Muscle layer of colon (tissue), 2 donors: ENCODE data around the gene LAMA3.
"Not testable (repeated sequence)": the region's sequence is repeated elsewhere in the genome, so short reads cannot be mapped to it uniquely, and the experiment has no call there.

Experiments used
- H3K27ac ChIP-seq: one replicate; pipeline ENCODE4 v1.7.0; 2013; ENCODE audit warnings: low read depth, mild to moderate bottlenecking, low read length, moderate library complexity
- H3K27me3 ChIP-seq, 2 donors: one replicate each; pipeline ENCODE4 v1.7.0; 2013; ENCODE audit warnings: low read length in 2 of 2, mild to moderate bottlenecking in 2 of 2; ENCODE audit not compliant: insufficient read depth in 2 of 2, control insufficient read depth in 1 of 2
- H3K36me3 ChIP-seq: one replicate; pipeline ENCODE4 v1.7.0; 2013; ENCODE audit warnings: mild to moderate bottlenecking, low read length; ENCODE audit not compliant: insufficient read depth
- H3K4me1 ChIP-seq: one replicate; pipeline ENCODE4 v1.7.0; 2013; ENCODE audit warnings: mild to moderate bottlenecking, low read length; ENCODE audit not compliant: insufficient read depth
- H3K4me3 ChIP-seq, 2 donors: one replicate each; pipeline ENCODE4 v1.7.0; 2013; ENCODE audit warnings: low read length in 2 of 2, low read depth in 1 of 2, mild to moderate bottlenecking in 1 of 2, moderate library complexity in 1 of 2
- H3K9ac ChIP-seq: one replicate; pipeline ENCODE4 v1.7.0; 2013; ENCODE audit warnings: low read length
- H3K9me3 ChIP-seq: one replicate; pipeline ENCODE4 v1.7.0; 2013; ENCODE audit warnings: mild to moderate bottlenecking, low read length
- donor health status: abdominal sarcoma.
- donor health status: Adenocarcinoma of cecum.

Gene LAMA3

GRCh38 chr18:23722646-23723045 lies 33.4 kb downstream of the LAMA3 start:
- H3K9me3 ChIP-seq: no peaks in the 10 kb centered on the region

GRCh38 chr18:23723121-23723520 lies 33.9 kb downstream of the LAMA3 start:
- Histone ChIP-seq H3K36me3 (no peaks in the 10 kb centered on the region), H3K4me3 (no peak overlapping the region), H3K9ac (no peak overlapping the region), H3K4me1 (peaks cover 11% of the 10 kb centered on the region), H3K9me3 (no peaks in the 10 kb centered on the region), H3K27me3 (no peaks in the 10 kb centered on the region), H3K27ac (no peak overlapping the region)

More at GRCh38 chr18:23722646-23723045, 33.4 kb downstream of the LAMA3 start:
- no peak overlapping the region for H3K9ac ChIP-seq
- H3K36me3 ChIP-seq: no peaks in the 10 kb centered on the region
- H3K4me3 ChIP-seq: no peak overlapping the region
- no peak overlapping the region for H3K27ac ChIP-seq
- peaks cover 11% of the 10 kb centered on the region for H3K4me1 ChIP-seq
- H3K27me3 ChIP-seq: no peaks in the 10 kb centered on the region

GRCh38 chr18:23724681-23725080 lies 35.4 kb downstream of the LAMA3 start:
- no peak overlapping the region for H3K4me3 ChIP-seq

GRCh38 chr18:23725351-23725750 lies 36.1 kb downstream of the LAMA3 start:
- H3K27me3 ChIP-seq: no peaks in the 10 kb centered on the region
- peaks cover 11% of the 10 kb centered on the region for H3K4me1 ChIP-seq
- no peak overlapping the region for H3K9ac ChIP-seq
- no peak overlapping the region for H3K27ac ChIP-seq
- no peaks in the 10 kb centered on the region for H3K36me3 ChIP-seq
- H3K4me3 ChIP-seq: no peak overlapping the region
- no peaks in the 10 kb centered on the region for H3K9me3 ChIP-seq

More at GRCh38 chr18:23724681-23725080, 35.4 kb downstream of the LAMA3 start:
- no peaks in the 10 kb centered on the region for H3K9me3 ChIP-seq
- H3K4me1 ChIP-seq: peaks cover 11% of the 10 kb centered on the region
- no peaks in the 10 kb centered on the region for H3K36me3 ChIP-seq
- no peak overlapping the region for H3K9ac ChIP-seq
- no peaks in the 10 kb centered on the region for H3K27me3 ChIP-seq
- no peak overlapping the region for H3K27ac ChIP-seq

- Histone ChIP-seq H3K4me3 (no peak overlapping the region), H3K9ac (no peak overlapping the region), H3K27me3 (no peaks in the 10 kb centered on the region), H3K4me1 (peaks cover 11% of the 10 kb centered on the region), H3K27ac (no peak overlapping the region), H3K36me3 (no peaks in the 10 kb centered on the region), H3K9me3 (no peaks in the 10 kb centered on the region)
Measured at GRCh38 chr18:23725827-23726661, 36.8 kb downstream of the LAMA3 start.

- Histone ChIP-seq H3K9me3 (no peaks in the 10 kb centered on the region), H3K27me3 (no peaks in the 10 kb centered on the region), H3K36me3 (no peaks in the 10 kb centered on the region), H3K27ac (no peak overlapping the region), H3K4me1 (peaks cover under 1% of the 10 kb centered on the region), H3K4me3 (no peak overlapping the region), H3K9ac (no peak overlapping the region)
Measured at GRCh38 chr18:23727707-23728493, 38.6 kb downstream of the LAMA3 start.

GRCh38 chr18:23730857-23731256 lies 41.6 kb downstream of the LAMA3 start:
- Histone ChIP-seq H3K4me1 (no peaks in the 10 kb centered on the region), H3K9me3 (no peaks in the 10 kb centered on the region), H3K9ac (no peak overlapping the region), H3K27me3 (no peaks in the 10 kb centered on the region), H3K27ac (no peak overlapping the region), H3K4me3 (no peak overlapping the region), H3K36me3 (no peaks in the 10 kb centered on the region)

- H3K4me1 ChIP-seq: no peaks in the 10 kb centered on the region
- H3K4me3 ChIP-seq: no peak overlapping the region
- no peak overlapping the region for H3K9ac ChIP-seq
- no peaks in the 10 kb centered on the region for H3K36me3 ChIP-seq
- no peaks in the 10 kb centered on the region for H3K27me3 ChIP-seq
- no peak overlapping the region for H3K27ac ChIP-seq
- no peaks in the 10 kb centered on the region for H3K9me3 ChIP-seq
Measured at GRCh38 chr18:23731861-23732260, 42.6 kb downstream of the LAMA3 start.

- Histone ChIP-seq H3K27ac (no peak overlapping the region), H3K4me3 (no peak overlapping the region), H3K27me3 (no peaks in the 10 kb centered on the region), H3K36me3 (no peaks in the 10 kb centered on the region), H3K4me1 (no peaks in the 10 kb centered on the region), H3K9me3 (no peaks in the 10 kb centered on the region), H3K9ac (no peak overlapping the region)
Measured at GRCh38 chr18:23732439-23732838, 43.2 kb downstream of the LAMA3 start.

GRCh38 chr18:23733265-23733664 lies 44.0 kb downstream of the LAMA3 start:
- not testable (repeated sequence) for H3K9me3 ChIP-seq, H3K27ac ChIP-seq, H3K4me3 ChIP-seq, H3K27me3 ChIP-seq, H3K36me3 ChIP-seq, H3K4me1 ChIP-seq, H3K9ac ChIP-seq

- Histone ChIP-seq H3K27me3 (no peaks in the 10 kb centered on the region), H3K9ac (no peak overlapping the region), H3K4me3 (no peak overlapping the region), H3K36me3 (no peaks in the 10 kb centered on the region), H3K9me3 (no peaks in the 10 kb centered on the region), H3K27ac (no peak overlapping the region), H3K4me1 (no peaks in the 10 kb centered on the region)
Measured at GRCh38 chr18:23733895-23734294, 44.6 kb downstream of the LAMA3 start.
